CD4-positive, alpha-beta memory T cell (primary cell): Measurements from ENCODE around the gene ACOT6. TPM values are rescaled to one million over a fixed set of nuclear protein-coding genes. Genes with fewer than 3 reads are reported as not detected.
"Not testable (repeated sequence)": the region's sequence is repeated elsewhere in the genome, so short reads cannot be mapped to it uniquely, and the experiment has no call there.

ENCODE experiments used
- CTCF ChIA-PET: fragments of 350-600 bp; sonication (Branson Sonifier 250); formaldehyde crosslinking; loops from one replicate; lab custom pipeline; 2021; ENCODE audit warnings: inconsistent platforms; ENCODE audit not compliant: partially characterized antibody; lab: Charles Lee
- POLR2A ChIA-PET: fragments of 350-600 bp; sonication (Branson Sonifier 250); formaldehyde crosslinking; loops from one replicate; lab custom pipeline; 2021; ENCODE audit not compliant: partially characterized antibody; lab: Charles Lee
- DNase-seq, 5 donors: peaks; one replicate each; pipeline versions ENCODE4 v3.0.0 to v3.0.0-alpha.2; 2020 to 2022; ENCODE audit warnings: mixed read lengths in 1 of 5
- H3K27ac ChIP-seq: one replicate; pipeline ENCODE4 v1.7.0; 2013; ENCODE audit warnings: low read depth, low read length
- H3K27me3 ChIP-seq: 2 replicates; pipeline ENCODE4 v1.7.0; 2013; ENCODE audit warnings: mild to moderate bottlenecking, low read length, moderate library complexity; ENCODE audit not compliant: insufficient read depth
- H3K36me3 ChIP-seq: 2 replicates; pipeline ENCODE4 v1.7.0; 2013; ENCODE audit warnings: mild to moderate bottlenecking, low read length, moderate library complexity; ENCODE audit not compliant: insufficient read depth
- H3K4me1 ChIP-seq: 2 replicates; pipeline ENCODE4 v1.7.0; 2013; ENCODE audit warnings: mild to moderate bottlenecking, low read length, moderate library complexity; ENCODE audit not compliant: insufficient read depth
- H3K4me3 ChIP-seq, 2 donors: one replicate each; pipeline ENCODE4 v1.7.0; 2013; ENCODE audit warnings: low read length in 2 of 2, mild to moderate bottlenecking in 1 of 2
- H3K9me3 ChIP-seq, 2 donors: one replicate each; pipeline ENCODE4 v1.7.0; 2013; ENCODE audit warnings: low read length in 2 of 2, control low read depth in 1 of 2; ENCODE audit not compliant: control insufficient read depth in 1 of 2
- H3K27ac Mint-ChIP-seq, 7 donors: one replicate each; pipeline ENCODE4 v1.8.0; 2020 to 2021; ENCODE audit warnings: mixed read lengths in 7 of 7, mild to moderate bottlenecking in 6 of 7, inconsistent platforms in 3 of 7, moderate library complexity in 3 of 7
- H3K27me3 Mint-ChIP-seq, 2 donors: one replicate each; pipeline ENCODE4 v1.8.0; 2020 to 2021; ENCODE audit warnings: mixed read lengths in 2 of 2
- H3K36me3 Mint-ChIP-seq, 2 donors: one replicate each; pipeline ENCODE4 v1.8.0; 2020 to 2021; ENCODE audit warnings: mixed read lengths in 2 of 2, inconsistent platforms in 1 of 2, mild to moderate bottlenecking in 1 of 2
- H3K4me1 Mint-ChIP-seq, 4 donors: one replicate each; pipeline ENCODE4 v1.8.0; 2020 to 2021; ENCODE audit warnings: mixed read lengths in 4 of 4, mild to moderate bottlenecking in 1 of 4
- H3K4me3 Mint-ChIP-seq, 8 donors: one replicate each; pipeline ENCODE4 v1.8.0; 2020 to 2021; ENCODE audit warnings: mixed read lengths in 8 of 8, mild to moderate bottlenecking in 7 of 8, moderate library complexity in 6 of 8, inconsistent platforms in 3 of 8
- H3K9me3 Mint-ChIP-seq, 8 donors: one replicate each; pipeline ENCODE4 v1.8.0; 2020 to 2021; ENCODE audit warnings: mixed read lengths in 8 of 8, mild to moderate bottlenecking in 5 of 8, inconsistent platforms in 3 of 8, moderate library complexity in 1 of 8
- intact Hi-C: fragments of 100-400 bp; cut with micrococcal nuclease; formaldehyde crosslinking; loops from one replicate; pipeline ENCODE4 v1.15.1; 2023
- polyA plus RNA-seq, 2 donors: library from polyadenylated mRNA; unstranded; fragments of 300-500 nt; fragmentation: Illumina TruSeq; gene quantifications; one replicate each; pipeline ENCODE4 v1.2.3, GENCODE V29; 2021
- total RNA-seq, 2 experiments: library from RNA; stranded (reverse); gene quantifications; one replicate each; pipeline ENCODE4 v1.2.3, GENCODE V29; 2021

Gene ACOT6
- total and polyA plus RNA-seq, 4 experiments from 2014 or later = not detected

DNA sequence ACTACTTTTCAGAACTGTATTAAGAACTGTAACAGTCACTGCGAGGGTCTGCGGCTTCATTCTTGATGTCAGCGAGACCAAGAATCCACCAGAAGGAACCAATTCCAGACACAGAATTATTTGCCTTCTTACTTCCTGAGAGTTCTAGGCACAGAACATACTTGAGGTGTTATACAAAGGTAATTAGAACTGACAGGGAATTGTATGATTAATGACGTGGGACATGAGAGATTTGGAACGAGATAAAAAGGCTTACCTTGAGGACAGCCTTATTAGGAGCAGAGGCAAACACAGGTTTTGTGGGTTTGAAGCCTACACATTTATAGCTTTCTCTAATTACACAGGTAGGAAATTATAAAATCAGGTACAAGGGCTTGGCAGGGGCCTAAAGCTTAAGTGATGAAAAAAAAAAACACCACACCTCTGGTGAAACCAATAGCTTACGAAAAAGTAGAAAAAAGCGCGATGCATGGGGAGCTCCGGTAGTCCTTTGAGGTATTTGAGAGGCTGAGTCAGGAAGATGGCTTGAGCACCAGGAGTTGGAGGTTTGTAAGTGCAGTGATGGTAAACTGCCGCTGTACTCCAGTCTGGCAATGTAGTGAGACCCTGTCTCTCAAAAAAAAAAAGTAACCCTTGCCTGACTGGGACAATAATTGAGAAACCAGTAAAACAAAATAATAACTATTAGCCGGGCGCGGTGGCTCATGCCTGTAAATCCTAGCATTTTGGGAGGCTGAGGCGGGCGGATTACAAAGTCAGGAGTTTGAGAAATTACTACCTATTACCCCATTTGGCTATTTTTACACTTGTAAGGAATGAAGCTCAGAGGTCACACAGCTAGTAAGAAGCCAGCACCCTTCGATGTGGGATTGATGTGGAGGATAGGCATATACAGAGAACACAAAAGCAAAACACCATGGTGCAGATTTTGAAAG, 44.1 kb upstream of the ACOT6 start:
- intact Hi-C loops = no loop called here
- Mint-ChIP-seq H3K36me3 (peaks cover 21 to 26% of the 10 kb centered on the region in 2 donors), H3K27me3 (no peaks in the 10 kb centered on the region), H3K9me3 (no peaks in the 10 kb centered on the region), H3K4me3 (peak overlapping the region; percentile 81 to 96 (median 94)), H3K27ac (peak overlapping the region; percentile 91 to 98 (median 95)), H3K4me1 (peaks cover 27 to 55% (median 42%) of the 10 kb centered on the region in 4 donors)
- CTCF ChIA-PET = interaction anchor here (0.7 to 5.5 kb wide), 15 partner anchors 10 to 273 kb away, joined by 3 to 90 read pairs (median 4); partner anchors contain the start of genes ACOT4 and ACOT6
- no peaks in the 10 kb centered on the region for H3K27me3 ChIP-seq
- H3K27ac ChIP-seq = peak overlapping the region; percentile 72
- peak in 3 of 5 donors; percentile 3 to 55 (median 6) for DNase-seq
- H3K4me1 ChIP-seq = peaks cover 46% of the 10 kb centered on the region
- no peaks in the 10 kb centered on the region for H3K9me3 ChIP-seq
- peak overlapping the region; percentile 57 to 63 for H3K4me3 ChIP-seq
- no peaks in the 10 kb centered on the region for H3K36me3 ChIP-seq
- POLR2A ChIA-PET = interaction anchor here (0.6 to 4.8 kb wide), 25 partner anchors 12 to 451 kb away, joined by 3 to 71 read pairs (median 4); partner anchors contain the start of genes ACOT4, ACOT6, BBOF1 and DNAL1

DNA sequence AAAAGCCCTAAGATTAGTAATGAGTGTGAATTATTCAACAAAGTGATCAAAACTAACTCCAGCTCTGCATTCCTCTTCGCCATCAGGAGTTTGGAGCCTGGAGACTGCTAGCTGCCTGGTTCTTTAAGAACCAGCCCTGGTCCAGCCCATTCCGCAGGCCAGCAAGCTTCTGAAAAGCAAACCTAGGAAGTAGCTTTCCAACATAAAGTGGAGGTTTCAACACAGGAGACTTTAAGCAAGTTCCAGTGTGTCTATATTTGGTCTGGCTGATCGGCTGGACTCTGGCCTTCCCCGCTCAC, 43.5 kb upstream of the ACOT6 start:
- CTCF ChIA-PET = interaction anchor here (0.7 to 5.5 kb wide), 15 partner anchors 10 to 274 kb away, joined by 3 to 90 read pairs (median 5); partner anchors contain the start of genes ACOT4 and ACOT6
- Histone ChIP-seq H3K27ac (peak overlapping the region; percentile 72), H3K4me1 (peaks cover 46% of the 10 kb centered on the region), H3K4me3 (peak overlapping the region; percentile 57 to 63)
- H3K36me3 Mint-ChIP-seq = peaks cover 24 to 30% of the 10 kb centered on the region in 2 donors
- peak overlapping the region; percentile 91 to 98 (median 95) for H3K27ac Mint-ChIP-seq
- H3K4me1 Mint-ChIP-seq = peaks cover 27 to 55% (median 42%) of the 10 kb centered on the region in 4 donors
- H3K36me3 ChIP-seq, H3K27me3 ChIP-seq, H3K9me3 Mint-ChIP-seq, DNase-seq, H3K27me3 Mint-ChIP-seq, H3K9me3 ChIP-seq: not testable (repeated sequence)
- H3K4me3 Mint-ChIP-seq = peak overlapping the region; percentile 81 to 96 (median 94)
- intact Hi-C loops = loop anchor here (1.0 kb wide), 4 partner anchors 23 to 78 kb away; partner anchors contain the start of gene ACOT6
- POLR2A ChIA-PET = interaction anchor here (0.5 to 4.8 kb wide), 24 partner anchors 12 to 450 kb away, joined by 3 to 71 read pairs (median 4); partner anchors contain the start of genes ACOT4, ACOT6, BBOF1 and DNAL1

DNA sequence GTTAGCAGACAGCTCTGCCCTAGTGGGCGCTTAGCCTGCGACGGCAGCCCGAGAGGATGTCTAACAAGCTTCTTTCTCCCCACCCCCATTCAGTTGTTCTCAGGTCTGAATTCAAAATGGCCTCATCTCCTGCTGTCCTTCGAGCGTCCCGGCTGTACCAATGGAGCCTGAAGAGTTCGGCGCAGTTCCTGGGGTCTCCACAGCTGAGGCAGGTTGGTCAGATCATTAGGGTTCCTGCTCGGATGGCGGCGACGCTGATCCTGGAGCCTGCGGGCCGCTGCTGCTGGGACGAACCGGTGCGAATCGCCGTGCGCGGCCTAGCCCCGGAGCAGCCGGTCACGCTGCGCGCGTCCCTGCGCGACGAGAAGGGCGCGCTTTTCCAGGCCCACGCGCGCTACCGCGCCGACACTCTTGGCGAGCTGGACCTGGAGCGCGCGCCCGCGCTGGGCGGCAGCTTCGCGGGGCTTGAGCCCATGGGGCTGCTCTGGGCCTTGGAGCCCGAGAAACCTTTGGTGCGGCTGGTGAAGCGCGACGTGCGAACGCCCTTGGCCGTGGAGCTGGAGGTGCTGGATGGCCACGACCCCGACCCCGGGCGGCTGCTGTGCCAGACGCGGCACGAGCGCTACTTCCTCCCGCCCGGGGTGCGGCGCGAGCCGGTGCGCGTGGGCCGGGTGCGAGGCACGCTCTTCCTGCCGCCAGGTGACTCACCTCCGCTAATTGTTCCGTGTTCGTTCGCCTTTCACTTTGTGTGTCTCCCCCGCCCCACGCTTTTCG, 42.9 kb upstream of the ACOT6 start, which contains the start of gene ACOT2:
ACOT2 (plus strand) TSS at position 29 of the 774 bp plus-strand sequence; CDS start at position 57, 28 bp downstream.
- Histone ChIP-seq H3K4me3 (peak within 1 kb of the TSS; percentile 57 to 63), H3K4me1 (peaks cover 46% of the 10 kb centered on the region), H3K27ac (peak within 1 kb of the TSS; percentile 72)
- H3K9me3 ChIP-seq, H3K27me3 Mint-ChIP-seq, H3K36me3 ChIP-seq, H3K9me3 Mint-ChIP-seq, H3K27me3 ChIP-seq: not testable (repeated sequence)
- DNase-seq = peak; percentile 65 to 86 (median 77)
- H3K36me3 Mint-ChIP-seq = peaks cover 26 to 32% of the 10 kb centered on the region in 2 donors
- ChIA-PET CTCF (interaction anchor here (0.7 to 5.5 kb wide), 25 partner anchors 9 to 274 kb away, joined by 3 to 90 read pairs (median 5); partner anchors contain the start of genes ACOT4, ACOT6 and RIOX1), POLR2A (interaction anchor here (0.5 to 4.8 kb wide), 26 partner anchors 11 to 450 kb away, joined by 3 to 71 read pairs (median 4); partner anchors contain the start of genes ACOT4, ACOT6, BBOF1 and DNAL1)
- H3K4me1 Mint-ChIP-seq = peaks cover 27 to 55% (median 42%) of the 10 kb centered on the region in 4 donors
- peak within 1 kb of the TSS; percentile 93 to 98 (median 97) for H3K27ac Mint-ChIP-seq
- intact Hi-C loops = loop anchor here (1.0 kb wide), 4 partner anchors 23 to 78 kb away; partner anchors contain the start of gene ACOT6
- peak within 1 kb of the TSS; percentile 81 to 96 (median 94) for H3K4me3 Mint-ChIP-seq

DNA sequence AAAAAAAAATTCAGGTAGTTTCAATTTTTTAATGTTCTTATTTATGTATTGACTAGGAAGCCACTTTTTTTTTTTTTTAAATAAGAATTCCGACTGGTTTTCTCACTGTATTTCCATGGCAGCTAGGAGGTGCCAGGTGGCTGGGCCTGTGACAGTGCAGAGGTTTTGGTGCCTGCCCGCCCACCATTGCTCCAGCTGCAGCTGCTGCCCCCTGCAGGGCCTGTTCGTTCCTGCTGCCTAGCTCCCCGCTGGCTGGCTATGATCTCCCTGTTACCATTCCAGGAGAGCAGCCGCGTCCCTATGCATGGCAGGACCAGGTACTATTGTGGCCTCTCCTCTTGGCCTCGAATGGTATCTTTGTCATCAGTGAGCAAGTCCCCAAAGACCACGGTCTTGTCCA, 41.4 kb upstream of the ACOT6 start:
- H3K27me3 ChIP-seq, H3K9me3 Mint-ChIP-seq, H3K9me3 ChIP-seq, H3K4me3 ChIP-seq, intact Hi-C loops, H3K27me3 Mint-ChIP-seq, H3K36me3 ChIP-seq, H3K27ac ChIP-seq: not testable (repeated sequence)
- H3K4me3 Mint-ChIP-seq = peak overlapping the region in 7 of 8 donors; percentile 41 to 94 (median 67)
- ChIA-PET CTCF (interaction anchor here (0.7 to 5.5 kb wide), 20 partner anchors 7 to 548 kb away, joined by 3 to 90 read pairs (median 5); partner anchors contain the start of genes ACOT4, ACOT6, PTGR2 and RIOX1), POLR2A (interaction anchor here (0.6 to 4.8 kb wide), 10 partner anchors 22 to 448 kb away, joined by 3 to 71 read pairs (median 8); partner anchors contain the start of genes ACOT4, ACOT6, BBOF1 and ENTPD5)
- H3K4me1 Mint-ChIP-seq = peaks cover 19 to 43% (median 33%) of the 10 kb centered on the region in 4 donors
- H3K36me3 Mint-ChIP-seq = peaks cover 20 to 25% of the 10 kb centered on the region in 2 donors
- DNase-seq = peak; percentile 58 to 71 (median 65)
- peak overlapping the region in 6 of 7 donors; percentile 35 to 98 (median 47) for H3K27ac Mint-ChIP-seq
- H3K4me1 ChIP-seq = peaks cover 35% of the 10 kb centered on the region

DNA sequence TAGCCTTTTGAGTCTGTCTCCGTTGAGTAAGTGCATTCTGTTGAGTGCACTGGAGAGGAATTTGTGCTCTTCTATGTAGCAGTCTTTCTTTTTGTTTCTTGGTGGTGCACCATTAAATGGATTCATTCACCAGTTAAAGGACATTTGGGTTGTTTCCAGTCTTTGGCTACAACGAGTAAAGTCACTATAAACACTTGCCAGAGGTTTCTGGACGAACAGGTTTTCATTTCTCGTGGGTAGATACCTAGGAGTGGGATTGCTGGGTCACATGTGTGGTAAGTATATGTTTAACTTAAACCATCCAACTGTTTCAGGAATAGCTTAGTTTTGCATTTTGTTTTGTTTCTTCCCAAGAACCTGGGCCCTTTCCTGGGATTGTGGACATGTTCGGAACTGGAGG, 39.3 kb upstream of the ACOT6 start:
- intact Hi-C loops, H3K27me3 Mint-ChIP-seq, DNase-seq, H3K9me3 Mint-ChIP-seq, H3K27me3 ChIP-seq, POLR2A ChIA-PET, H3K36me3 ChIP-seq, H3K9me3 ChIP-seq, H3K4me3 ChIP-seq, H3K4me3 Mint-ChIP-seq, H3K27ac ChIP-seq, CTCF ChIA-PET: not testable (repeated sequence)
- H3K27ac Mint-ChIP-seq = peak overlapping the region in 1 of 7 donors; percentile 22
- H3K4me1 ChIP-seq = peaks cover 23% of the 10 kb centered on the region
- H3K4me1 Mint-ChIP-seq = peaks cover 9 to 27% (median 18%) of the 10 kb centered on the region in 4 donors
- H3K36me3 Mint-ChIP-seq = peaks cover 13 to 26% of the 10 kb centered on the region in 2 donors

DNA sequence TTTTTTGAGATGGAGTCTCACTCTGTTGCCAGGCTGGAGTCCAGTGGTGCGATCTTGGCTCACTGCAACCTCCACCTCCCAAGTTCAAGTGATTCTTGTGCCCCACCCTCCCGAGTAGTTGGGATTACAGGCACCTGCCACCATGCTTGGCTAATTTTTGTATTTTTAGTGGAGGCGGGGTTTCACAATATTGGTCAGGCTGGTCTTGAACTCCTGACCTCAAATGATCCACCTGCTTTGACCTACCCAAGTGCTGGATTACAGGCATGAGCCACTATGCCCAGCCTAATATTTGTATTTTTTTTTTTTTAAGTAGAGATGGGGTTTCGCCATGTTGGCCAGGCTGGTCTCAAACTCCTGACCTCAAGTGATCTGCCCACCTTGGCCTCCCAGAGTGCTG, 38.6 kb upstream of the ACOT6 start:
- DNase-seq, H3K27ac ChIP-seq, H3K27me3 ChIP-seq, CTCF ChIA-PET, H3K36me3 ChIP-seq, H3K9me3 ChIP-seq, H3K9me3 Mint-ChIP-seq, intact Hi-C loops, H3K27me3 Mint-ChIP-seq, POLR2A ChIA-PET, H3K4me3 Mint-ChIP-seq, H3K4me3 ChIP-seq: not testable (repeated sequence)
- Mint-ChIP-seq H3K27ac (peak overlapping the region in 1 of 7 donors; percentile 55), H3K36me3 (peaks cover 13 to 28% of the 10 kb centered on the region in 2 donors), H3K4me1 (peaks cover 3 to 20% (median 12%) of the 10 kb centered on the region in 4 donors)
- H3K4me1 ChIP-seq = peaks cover 16% of the 10 kb centered on the region
